HEK293T (cell line): ENCODE data around the gene CFAP210.

Experiments used
- BHLHE40 ChIP-seq: fragments of 450-650 bp; IDR thresholded peaks from 2 replicates; pipeline ENCODE4 v1.6.1; 2016; ENCODE audit warnings: mild to moderate bottlenecking, moderate library complexity, borderline replicate concordance
- FOXA1 ChIP-seq: fragments of 450-650 bp; IDR thresholded peaks from 2 replicates; pipeline ENCODE4 v1.6.1; 2016; ENCODE audit warnings: mild to moderate bottlenecking
- FOXM1 ChIP-seq: fragments of 450-650 bp; IDR thresholded peaks from 2 replicates; pipeline ENCODE4 v1.6.1; 2017; ENCODE audit warnings: mild to moderate bottlenecking, borderline replicate concordance
- HDGF ChIP-seq: fragments of 450-650 bp; IDR thresholded peaks from 2 replicates; pipeline ENCODE4 v1.6.1; 2017; ENCODE audit warnings: antibody characterized with exemption, borderline replicate concordance
- SUZ12 ChIP-seq: fragments of 450-650 bp; IDR thresholded peaks from 2 replicates; pipeline ENCODE4 v1.6.1; 2016; ENCODE audit warnings: mild to moderate bottlenecking

GRCh38 chr2:169704160-169704708 is 10.0 kb upstream of the CFAP210 start:
- TF ChIP-seq HDGF (no peak), SUZ12 (no peak), BHLHE40 (no peak), FOXM1 (no peak), FOXA1 (no peak)
